ENCODE measurements around the gene SORBS1. TPM values are rescaled to one million over a fixed set of nuclear protein-coding genes. Genes with fewer than 3 reads are reported as not detected.

SORBS1 gene
- total and polyA plus RNA-seq, 2 donors (not counting 3 experiments of a cell fraction or from before 2014, with no cell fraction given): 2.0 to 7.9 TPM

- Histone ChIP-seq H3K27me3 (ENCODE audit: control insufficient read depth in 2 of 2, insufficient read depth in 2 of 2, low read length in 2 of 2) (peaks cover 21% of the 10 kb centered on the region in 2 experiments), H3K9me3 (replicated peaks; ENCODE audit: control insufficient read depth, insufficient read depth, low read length) (no peaks in the 10 kb centered on the region), H2AFZ (ENCODE audit: low read depth, low read length) (no peak overlapping the region), H3K4me3 (replicated peaks in 1 of 3; ENCODE audit: insufficient read depth in 1 of 3, low read depth in 1 of 3, low read length in 3 of 3) (no peak overlapping the region), H3K4me1 (ENCODE audit: control insufficient read depth, extremely low read depth, insufficient read depth, low read length) (no peaks in the 10 kb centered on the region), H3K79me2 (ENCODE audit: control insufficient read depth, insufficient read depth, low read length) (no peaks in the 10 kb centered on the region), H3K36me3 (ENCODE audit: control insufficient read depth in 2 of 2, extremely low read depth in 1 of 2, insufficient read depth in 2 of 2, low read length in 2 of 2) (no peaks in the 10 kb centered on the region), H3K27ac (ENCODE audit: insufficient read depth, low read depth, low read length) (no peak overlapping the region), H3K4me2 (ENCODE audit: insufficient read depth, low read length) (no peak overlapping the region), H3K9me1 (replicated peaks; ENCODE audit: control insufficient read depth, extremely low read depth, insufficient read depth, low read length) (no peaks in the 10 kb centered on the region), H3K9ac (replicated peaks; ENCODE audit: extremely low read depth, insufficient read depth, low read length) (no peak overlapping the region), H4K20me1 (replicated peaks; ENCODE audit: control insufficient read depth, extremely low read depth, insufficient read depth, low read length) (no peaks in the 10 kb centered on the region)
- intact Hi-C loops (cut with micrococcal nuclease): no loop called here
- DNase-seq (ENCODE audit: low read depth, low spot score): no peak
- no TSS peak for BruUV-seq (replicated peaks)
- POLR2A ChIA-PET: no interaction called here
- TF ChIP-seq GATA2 (IDR thresholded peaks at IDR 0.05; ENCODE audit: insufficient read depth, insufficient read length, low read depth, low read length) (no peak), CTCF (IDR thresholded peaks at IDR 0.05; ENCODE audit: extremely low read depth in 1 of 2, insufficient read depth in 1 of 2, low read depth in 1 of 2, low read length in 2 of 2) (no peak), POLR2AphosphoS5 (IDR thresholded peaks at IDR 0.05; ENCODE audit: insufficient read depth, low read depth, low read length) (no peak), EZH2 (IDR thresholded peaks at IDR 0.05; ENCODE audit: borderline replicate concordance, low read depth, low read length, severe bottlenecking) (no peak), FOS (IDR thresholded peaks at IDR 0.05; ENCODE audit: borderline replicate concordance, insufficient read depth, low read length) (no peak), JUN (IDR thresholded peaks at IDR 0.05; ENCODE audit: borderline replicate concordance, insufficient read depth, insufficient read length, low read depth) (no peak)
- dilution Hi-C loops (cut with MboI; ENCODE audit: extremely low pct_ligation_motif_present, low sequenced_read_pairs): loop anchor here (25.0 kb wide), 1 partner anchor 167 kb away; no protein-coding TSS in a partner anchor
- CTCF ChIA-PET: interaction anchor here (2.0 kb wide), 1 partner anchor 10 kb away, joined by 10 read pairs; no protein-coding TSS in a partner anchor
- no peak for FAIRE-seq
Observed at GRCh38 chr10:95579292-95579691, 18.1 kb upstream of the SORBS1 start.

Measured in endothelial cell of umbilical vein (primary cell).